CD14-positive monocyte (primary cell): ENCODE measurements around the gene EPC1. TPM values are rescaled to one million over a fixed set of nuclear protein-coding genes. Genes with fewer than 3 reads are reported as not detected.

ENCODE experiments used
- DNase-seq, 3 donors: peaks; one replicate each; pipeline ENCODE4 v3.0.0-alpha.2; 2011 to 2022
- H2AFZ ChIP-seq: 2 replicates; pipeline ENCODE4 v1.6.0; 2012; ENCODE audit warnings: mild to moderate bottlenecking, low read depth, low read length, inconsistent platforms; ENCODE audit not compliant: insufficient read depth, poor library complexity, severe bottlenecking
- H3K27ac ChIP-seq, 2 donors: 1 replicate in 1 of 2; 2 replicates in 1 of 2; pipeline ENCODE4 v1.5.1; 2012 to 2013; ENCODE audit warnings: low read length in 2 of 2, control low read depth in 1 of 2, inconsistent platforms in 1 of 2, low read depth in 1 of 2, mild to moderate bottlenecking in 1 of 2
- H3K27me3 ChIP-seq, 2 donors: one replicate each; pipeline versions ENCODE4 v1.6.0 to v1.6.1; 2011 to 2013; ENCODE audit warnings: low read length in 2 of 2; ENCODE audit not compliant: control insufficient read depth in 2 of 2, insufficient read depth in 2 of 2
- H3K36me3 ChIP-seq, 2 donors: replicated peaks in 1 of 2; 1 replicate in 1 of 2; 2 replicates in 1 of 2; pipeline versions ENCODE4 v1.5.1 to v1.6.1; 2012 to 2013; ENCODE audit warnings: low read length in 2 of 2, control low read depth in 1 of 2, inconsistent platforms in 1 of 2, mild to moderate bottlenecking in 1 of 2; ENCODE audit not compliant: insufficient read depth in 2 of 2, control insufficient read depth in 1 of 2
- H3K4me1 ChIP-seq, 2 donors: 1 replicate in 1 of 2; 2 replicates in 1 of 2; pipeline versions ENCODE4 v1.5.1 to v1.6.1; 2012 to 2013; ENCODE audit warnings: low read length in 2 of 2, control low read depth in 1 of 2, inconsistent platforms in 1 of 2, mild to moderate bottlenecking in 1 of 2, moderate library complexity in 1 of 2; ENCODE audit not compliant: insufficient read depth in 2 of 2, control insufficient read depth in 1 of 2
- H3K4me2 ChIP-seq: replicated peaks from 2 replicates; pipeline ENCODE3; 2012; ENCODE audit warnings: low read length, moderate library complexity, mild to moderate bottlenecking; ENCODE audit not compliant: poor library complexity, severe bottlenecking; ENCODE audit errors: extremely low read depth
- H3K4me3 ChIP-seq, 3 experiments: fragments of 200-600 bp in 1 of 3; sonication (generic) in 1 of 3; replicated peaks in 1 of 3; 1 replicate in 2 of 3; 2 replicates in 1 of 3; pipeline ENCODE4 v1.5.1; 2011 to 2013; ENCODE audit warnings: low read length in 3 of 3, mild to moderate bottlenecking in 3 of 3, control low read depth in 2 of 3, low read depth in 2 of 3, inconsistent platforms in 1 of 3, moderate library complexity in 1 of 3
- H3K79me2 ChIP-seq: 2 replicates; pipeline ENCODE4 v1.6.0; 2012; ENCODE audit warnings: mild to moderate bottlenecking, control low read depth, inconsistent platforms, low read length, moderate library complexity; ENCODE audit not compliant: insufficient read depth
- H3K9ac ChIP-seq: 2 replicates; pipeline ENCODE4 v1.6.0; 2017; ENCODE audit warnings: low read length, mild to moderate bottlenecking; ENCODE audit not compliant: insufficient read depth, poor library complexity, severe bottlenecking
- H3K9me3 ChIP-seq, 2 donors: replicated peaks in 1 of 2; 1 replicate in 1 of 2; 2 replicates in 1 of 2; pipeline versions ENCODE4 v1.5.1 to v1.6.1; 2012 to 2013; ENCODE audit warnings: low read length in 2 of 2, control low read depth in 1 of 2; ENCODE audit not compliant: control insufficient read depth in 1 of 2, insufficient read depth in 1 of 2
- H4K20me1 ChIP-seq: 2 replicates; pipeline ENCODE4 v1.6.0; 2012; ENCODE audit warnings: mild to moderate bottlenecking, low read length, control low read depth, moderate library complexity; ENCODE audit not compliant: insufficient read depth
- H3K27ac Mint-ChIP-seq, 7 donors: one replicate each; pipeline ENCODE4 v1.8.0; 2020; ENCODE audit warnings: mild to moderate bottlenecking in 7 of 7, mixed read lengths in 7 of 7, moderate library complexity in 6 of 7, inconsistent platforms in 2 of 7
- H3K27me3 Mint-ChIP-seq, 3 donors: one replicate each; pipeline ENCODE4 v1.8.0; 2021 to 2022; ENCODE audit warnings: low read depth in 3 of 3, mild to moderate bottlenecking in 3 of 3, mixed read lengths in 3 of 3, moderate library complexity in 3 of 3, inconsistent platforms in 1 of 3
- H3K36me3 Mint-ChIP-seq, 2 donors: one replicate each; pipeline ENCODE4 v1.8.0; 2020; ENCODE audit warnings: mixed read lengths in 2 of 2, inconsistent platforms in 1 of 2, mild to moderate bottlenecking in 1 of 2
- H3K4me1 Mint-ChIP-seq: one replicate; pipeline ENCODE4 v1.8.0; 2020; ENCODE audit warnings: mild to moderate bottlenecking, mixed read lengths
- H3K4me3 Mint-ChIP-seq, 2 donors: one replicate each; pipeline ENCODE4 v1.8.0; 2020; ENCODE audit warnings: mild to moderate bottlenecking in 2 of 2, mixed read lengths in 2 of 2, moderate library complexity in 1 of 2
- H3K9me3 Mint-ChIP-seq, 7 donors: one replicate each; pipeline ENCODE4 v1.8.0; 2020 to 2022; ENCODE audit warnings: mixed read lengths in 7 of 7, mild to moderate bottlenecking in 6 of 7, moderate library complexity in 6 of 7, inconsistent platforms in 2 of 7
- WGBS: methylation state at CpG from one replicate; pipeline ENCODE4 v1.1.5; 2013; ENCODE audit warnings: missing lambda C conversion rate; ENCODE audit not compliant: insufficient coverage; 5-methylcytosine and 5-hydroxymethylcytosine counted together
- intact Hi-C, 2 donors: fragments of 100-400 bp; cut with micrococcal nuclease; formaldehyde crosslinking; loops; one replicate each; pipeline versions ENCODE4 v1.15.0 to v1.15.1; 2023
- polyA plus RNA-seq, 3 donors: library from polyadenylated mRNA; depleted of rRNA in 1 of 3; unstranded in 2 of 3; stranded (reverse) in 1 of 3; fragments of 300-500 nt in 2 of 3; fragments of >200 nt in 1 of 3; fragmentation: Illumina TruSeq in 2 of 3; gene quantifications; 1 replicate in 2 of 3; 2 replicates in 1 of 3; pipeline ENCODE4 v1.2.3, GENCODE V29; 2012 to 2021
- TF ChIP-seq, protein P1 (sequence below): fragments of 200-600 bp; IDR thresholded peaks from one replicate; pipeline ENCODE4 v1.8.0; 2022; ENCODE audit warnings: antibody characterized with exemption, mild to moderate bottlenecking

Gene EPC1
- polyA plus RNA-seq, 3 donors, result 28.3 to 60.8 (median 31.0) TPM

DNA sequence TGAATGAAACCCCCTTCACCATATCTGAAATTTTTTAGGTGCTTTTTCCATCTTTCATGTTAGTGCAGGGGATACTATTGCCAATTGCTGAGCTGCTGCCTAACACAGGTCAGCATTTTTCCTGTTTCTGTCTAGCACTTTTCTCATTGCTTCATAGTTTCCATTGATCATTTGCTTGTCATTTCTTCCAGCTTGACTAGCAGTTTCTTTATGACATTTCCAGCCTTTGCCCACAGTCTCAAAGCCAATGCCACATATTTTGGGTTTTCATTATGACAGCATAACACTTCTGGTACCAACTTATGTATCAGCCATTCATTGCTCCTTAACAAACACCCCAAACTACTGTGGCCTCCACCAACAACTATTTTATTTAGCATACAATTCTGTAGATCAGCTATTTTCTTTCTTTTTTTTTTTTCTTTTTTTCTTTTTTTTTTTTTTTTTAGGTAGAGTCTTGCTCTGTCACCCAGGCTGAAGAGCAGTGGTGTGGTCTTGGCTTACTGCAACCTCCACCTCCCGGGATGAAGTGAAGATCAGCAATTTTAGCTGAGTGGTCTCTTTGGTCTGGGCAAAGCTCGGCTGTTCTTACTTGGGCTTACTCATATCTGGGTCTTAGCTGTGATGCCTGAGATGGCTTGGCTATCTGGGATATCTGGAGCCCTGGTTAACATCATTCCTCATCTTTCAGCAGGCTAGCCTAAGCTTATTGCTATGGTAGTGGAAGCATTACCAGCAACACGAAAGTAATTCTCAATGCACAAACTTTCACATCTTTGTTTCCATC, 102.3 kb downstream of the EPC1 start:
- H4K20me1 ChIP-seq, result no peaks in the 10 kb centered on the region
- H3K4me2 ChIP-seq, result no peak overlapping the region
- 100% methylated on average over 1 of the region's 3 CpGs for WGBS
- peaks cover 0 to 4% (median 2%) of the 10 kb centered on the region in 3 donors for H3K27me3 Mint-ChIP-seq
- H3K36me3 Mint-ChIP-seq, result no peaks in the 10 kb centered on the region
- H3K9me3 ChIP-seq, result no peaks in the 10 kb centered on the region
- no peaks in the 10 kb centered on the region for H3K36me3 ChIP-seq
- DNase-seq, result no peak
- H3K27ac Mint-ChIP-seq, result no peak overlapping the region
- H3K4me1 ChIP-seq, result peaks cover 11 to 17% of the 10 kb centered on the region in 2 donors
- H2AFZ ChIP-seq, result no peak overlapping the region
- no peak overlapping the region for H3K4me3 Mint-ChIP-seq
- no peak overlapping the region for H3K9ac ChIP-seq
- no peaks in the 10 kb centered on the region for H3K27me3 ChIP-seq
- H3K27ac ChIP-seq, result no peak overlapping the region
- H3K9me3 Mint-ChIP-seq, result peaks cover 0 to 3% (median 0%) of the 10 kb centered on the region in 7 donors
- peaks cover 25% of the 10 kb centered on the region for H3K4me1 Mint-ChIP-seq
- no peaks in the 10 kb centered on the region for H3K79me2 ChIP-seq
- intact Hi-C loops, result no loop called here
- H3K4me3 ChIP-seq, result no peak overlapping the region
- TF ChIP-seq, protein P1, sequence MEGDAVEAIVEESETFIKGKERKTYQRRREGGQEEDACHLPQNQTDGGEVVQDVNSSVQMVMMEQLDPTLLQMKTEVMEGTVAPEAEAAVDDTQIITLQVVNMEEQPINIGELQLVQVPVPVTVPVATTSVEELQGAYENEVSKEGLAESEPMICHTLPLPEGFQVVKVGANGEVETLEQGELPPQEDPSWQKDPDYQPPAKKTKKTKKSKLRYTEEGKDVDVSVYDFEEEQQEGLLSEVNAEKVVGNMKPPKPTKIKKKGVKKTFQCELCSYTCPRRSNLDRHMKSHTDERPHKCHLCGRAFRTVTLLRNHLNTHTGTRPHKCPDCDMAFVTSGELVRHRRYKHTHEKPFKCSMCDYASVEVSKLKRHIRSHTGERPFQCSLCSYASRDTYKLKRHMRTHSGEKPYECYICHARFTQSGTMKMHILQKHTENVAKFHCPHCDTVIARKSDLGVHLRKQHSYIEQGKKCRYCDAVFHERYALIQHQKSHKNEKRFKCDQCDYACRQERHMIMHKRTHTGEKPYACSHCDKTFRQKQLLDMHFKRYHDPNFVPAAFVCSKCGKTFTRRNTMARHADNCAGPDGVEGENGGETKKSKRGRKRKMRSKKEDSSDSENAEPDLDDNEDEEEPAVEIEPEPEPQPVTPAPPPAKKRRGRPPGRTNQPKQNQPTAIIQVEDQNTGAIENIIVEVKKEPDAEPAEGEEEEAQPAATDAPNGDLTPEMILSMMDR, result no peak

DNA sequence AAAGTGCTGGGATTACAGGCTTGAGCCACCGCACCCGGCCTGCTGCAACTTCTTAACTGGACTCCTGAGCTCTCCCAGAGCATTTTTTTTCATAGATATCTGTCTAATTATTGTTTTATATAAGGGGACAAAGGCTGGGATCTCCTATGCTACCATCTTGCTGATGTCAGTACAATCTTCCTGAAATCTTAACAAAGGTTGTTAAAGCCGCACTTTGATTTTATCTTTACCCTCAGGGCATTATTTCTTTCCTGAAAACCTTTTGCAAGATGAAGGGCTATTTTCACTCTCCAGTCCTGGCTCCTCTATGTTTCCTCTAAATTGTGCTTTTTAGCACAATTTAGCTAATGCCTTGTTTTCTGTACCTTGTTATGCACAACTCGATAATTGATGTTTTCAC, 102.9 kb downstream of the EPC1 start:
- Mint-ChIP-seq H3K4me3 (no peak overlapping the region), H3K36me3 (no peaks in the 10 kb centered on the region), H3K4me1 (peaks cover 31% of the 10 kb centered on the region), H3K27me3 (peaks cover 0 to 4% (median 2%) of the 10 kb centered on the region in 3 donors), H3K27ac (no peak overlapping the region), H3K9me3 (peaks cover 0 to 3% (median 0%) of the 10 kb centered on the region in 7 donors)
- Histone ChIP-seq H2AFZ (no peak overlapping the region), H3K4me1 (peaks cover 13 to 23% of the 10 kb centered on the region in 2 donors), H3K36me3 (no peaks in the 10 kb centered on the region), H3K27ac (no peak overlapping the region), H4K20me1 (no peaks in the 10 kb centered on the region), H3K9me3 (no peaks in the 10 kb centered on the region), H3K4me3 (no peak overlapping the region), H3K79me2 (no peaks in the 10 kb centered on the region), H3K4me2 (no peak overlapping the region), H3K27me3 (no peaks in the 10 kb centered on the region), H3K9ac (no peak overlapping the region)
- TF ChIP-seq, protein P1, result no peak
- DNase-seq, result no peak
- whole genome bisulfite sequencing, result no CpG with 5 or more reads among the region's 4 CpGs
- intact Hi-C loops, result no loop called here
